Gastroesophageal sphincter (tissue), 4 donors: ENCODE data around the gene ADPGK. TPM values are rescaled to one million over a fixed set of nuclear protein-coding genes. Genes with fewer than 3 reads are reported as not detected.

Experiments
- ATAC-seq: fragments of 150-250 bp; one replicate; pipeline ENCODE4 v1.9.1; 2016; ENCODE audit warnings: mild to moderate bottlenecking, moderate library complexity
- H3K27ac ChIP-seq, 4 donors: fragments of 200-600 bp; sonication (generic) in 3 of 4; 1 replicate in 3 of 4; 2 replicates in 1 of 4; pipeline ENCODE4 v1.5.1; 2016 to 2019
- H3K27me3 ChIP-seq: fragments of 200-600 bp; sonication (generic); one replicate; pipeline ENCODE4 v1.5.1; 2019
- H3K36me3 ChIP-seq, 2 donors: fragments of 200-600 bp; sonication (generic); one replicate each; pipeline ENCODE4 v1.5.1; 2019; ENCODE audit warnings: control low read depth in 1 of 2
- H3K4me1 ChIP-seq, 3 donors: fragments of 200-600 bp; sonication (generic); 1 replicate in 2 of 3; 2 replicates in 1 of 3; pipeline ENCODE4 v1.5.1; 2016 to 2019; ENCODE audit warnings: control low read depth in 2 of 3
- H3K4me3 ChIP-seq, 2 donors: fragments of 200-600 bp; sonication (generic); one replicate each; pipeline ENCODE4 v1.5.1; 2019; ENCODE audit warnings: mild to moderate bottlenecking in 1 of 2, moderate library complexity in 1 of 2
- H3K9me3 ChIP-seq, 3 donors: fragments of 200-600 bp; sonication (generic); one replicate each; pipeline ENCODE4 v1.5.1; 2017 to 2019; ENCODE audit warnings: control low read depth in 2 of 3
- EP300 ChIP-seq: sonication (generic); formaldehyde crosslinking; IDR thresholded peaks from one replicate; pipeline ENCODE4 v1.6.1; 2017; ENCODE audit warnings: antibody characterized with exemption, mild to moderate bottlenecking
- POLR2A ChIP-seq, 2 donors: fragments of 450-650 bp; IDR thresholded peaks; one replicate each; pipeline ENCODE4 v1.6.1; 2017; ENCODE audit warnings: antibody characterized with exemption in 2 of 2, mild to moderate bottlenecking in 2 of 2, moderate library complexity in 1 of 2
- POLR2AphosphoS5 ChIP-seq: sonication (generic); formaldehyde crosslinking; IDR thresholded peaks from one replicate; pipeline ENCODE4 v1.6.1; 2017; ENCODE audit warnings: antibody characterized with exemption
- WGBS, 2 donors: methylation state at CpG; one replicate each; pipeline ENCODE4 v1.1.5; 2018; ENCODE audit warnings: low coverage in 1 of 2; 5-methylcytosine and 5-hydroxymethylcytosine counted together
- total RNA-seq, 4 donors: library from RNA; depleted of rRNA; stranded (reverse); fragments of >200 nt; gene quantifications; one replicate each; pipeline ENCODE4 v1.1.0, GENCODE V29; 2016
- TF ChIP-seq, protein P1 (sequence below), 4 experiments: fragments of 200-600 bp in 2 of 4; fragments of 450-650 bp in 2 of 4; sonication (generic) in 1 of 4; IDR thresholded peaks; one replicate each; pipeline ENCODE4 v1.5.1; 2017 to 2019; ENCODE audit warnings: antibody characterized with exemption in 4 of 4, mild to moderate bottlenecking in 2 of 4, moderate library complexity in 2 of 4

The ADPGK gene
- total RNA-seq, 4 donors from 2014 or later, result 19.7 to 52.1 (median 36.1) TPM

- Histone ChIP-seq H3K36me3 (peaks cover 0 to 78% of the 10 kb centered on the region in 2 donors), H3K4me3 (no peak overlapping the region), H3K27ac (no peak overlapping the region), H3K9me3 (no peaks in the 10 kb centered on the region), H3K27me3 (no peaks in the 10 kb centered on the region), H3K4me1 (no peaks in the 10 kb centered on the region)
- TF ChIP-seq POLR2A (IDR thresholded peaks at IDR 0.05) (no peak), EP300 (no peak), POLR2AphosphoS5 (no peak)
- TF ChIP-seq, protein P1, sequence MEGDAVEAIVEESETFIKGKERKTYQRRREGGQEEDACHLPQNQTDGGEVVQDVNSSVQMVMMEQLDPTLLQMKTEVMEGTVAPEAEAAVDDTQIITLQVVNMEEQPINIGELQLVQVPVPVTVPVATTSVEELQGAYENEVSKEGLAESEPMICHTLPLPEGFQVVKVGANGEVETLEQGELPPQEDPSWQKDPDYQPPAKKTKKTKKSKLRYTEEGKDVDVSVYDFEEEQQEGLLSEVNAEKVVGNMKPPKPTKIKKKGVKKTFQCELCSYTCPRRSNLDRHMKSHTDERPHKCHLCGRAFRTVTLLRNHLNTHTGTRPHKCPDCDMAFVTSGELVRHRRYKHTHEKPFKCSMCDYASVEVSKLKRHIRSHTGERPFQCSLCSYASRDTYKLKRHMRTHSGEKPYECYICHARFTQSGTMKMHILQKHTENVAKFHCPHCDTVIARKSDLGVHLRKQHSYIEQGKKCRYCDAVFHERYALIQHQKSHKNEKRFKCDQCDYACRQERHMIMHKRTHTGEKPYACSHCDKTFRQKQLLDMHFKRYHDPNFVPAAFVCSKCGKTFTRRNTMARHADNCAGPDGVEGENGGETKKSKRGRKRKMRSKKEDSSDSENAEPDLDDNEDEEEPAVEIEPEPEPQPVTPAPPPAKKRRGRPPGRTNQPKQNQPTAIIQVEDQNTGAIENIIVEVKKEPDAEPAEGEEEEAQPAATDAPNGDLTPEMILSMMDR (IDR thresholded peaks at IDR 0.05), result no peak
- WGBS, 2 donors, result 98% methylated on average over 6 of the region's 6 CpGs
- ATAC-seq, result no peak
Observed at GRCh38 chr15:72754096-72754495, 29.5 kb downstream of the ADPGK start.

- ATAC-seq, result no peak
- WGBS, 2 donors, result 76 to 87% methylated on average over 5 to 8 of the region's 9 CpGs
Observed at GRCh38 chr15:72751751-72752455, 31.7 kb downstream of the ADPGK start.

DNA sequence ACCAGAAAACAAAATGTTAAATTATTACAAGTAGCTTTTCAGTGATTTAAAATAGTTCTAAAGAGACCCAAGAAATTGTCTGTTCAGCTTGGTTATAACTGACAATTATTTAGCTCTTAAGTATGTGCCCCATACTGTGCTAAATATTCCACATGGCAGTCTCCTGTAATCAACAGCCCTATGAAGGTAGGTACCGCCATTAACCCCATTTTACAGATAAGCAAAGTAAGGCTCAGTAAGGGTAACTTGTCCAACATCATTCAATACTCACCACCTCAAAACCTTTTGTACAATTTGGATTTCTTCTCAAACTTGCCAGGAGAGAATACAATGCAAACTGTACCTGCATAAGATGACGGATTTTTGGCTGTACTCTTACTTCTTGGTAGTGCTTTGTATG, 33.9 kb downstream of the ADPGK start:
- Histone ChIP-seq H3K36me3 (peaks cover 0 to 34% of the 10 kb centered on the region in 2 donors), H3K9me3 (no peaks in the 10 kb centered on the region), H3K27me3 (no peaks in the 10 kb centered on the region), H3K4me1 (no peaks in the 10 kb centered on the region), H3K27ac (no peak overlapping the region), H3K4me3 (no peak overlapping the region)
- ATAC-seq, result no peak
- TF ChIP-seq POLR2A (IDR thresholded peaks at IDR 0.05) (no peak), EP300 (no peak), POLR2AphosphoS5 (no peak)
- TF ChIP-seq, protein P1 (IDR thresholded peaks at IDR 0.05), result no peak
- WGBS, 2 donors, result 79 to 93% methylated on average over 2 of the region's 2 CpGs

More at GRCh38 chr15:72751751-72752455, 31.7 kb downstream of the ADPGK start:
- H3K36me3 ChIP-seq, result peaks cover 0 to 56% of the 10 kb centered on the region in 2 donors
- no peak overlapping the region for H3K4me3 ChIP-seq
- no peaks in the 10 kb centered on the region for H3K9me3 ChIP-seq
- no peaks in the 10 kb centered on the region for H3K4me1 ChIP-seq
- H3K27me3 ChIP-seq, result no peaks in the 10 kb centered on the region
- no peak overlapping the region for H3K27ac ChIP-seq
- TF ChIP-seq POLR2A (IDR thresholded peaks at IDR 0.05), result no peak
- TF ChIP-seq EP300, result no peak
- TF ChIP-seq, protein P1 (IDR thresholded peaks at IDR 0.05), result no peak
- TF ChIP-seq POLR2AphosphoS5, result no peak

GRCh38 chr15:72740219-72740618, 43.3 kb downstream of the ADPGK start:
- Histone ChIP-seq H3K4me1 (no peaks in the 10 kb centered on the region), H3K4me3 (no peak overlapping the region), H3K27ac (no peak overlapping the region), H3K36me3 (peaks cover 0 to 62% of the 10 kb centered on the region in 2 donors), H3K9me3 (no peaks in the 10 kb centered on the region), H3K27me3 (no peaks in the 10 kb centered on the region)
- TF ChIP-seq POLR2AphosphoS5, result no peak
- no peak for TF ChIP-seq EP300
- TF ChIP-seq, protein P1 (IDR thresholded peaks at IDR 0.05), result no peak
- TF ChIP-seq POLR2A (IDR thresholded peaks at IDR 0.05), result no peak
- WGBS, 2 donors, result 70 to 90% methylated on average over 1 of the region's 1 CpG
- ATAC-seq, result no peak

GRCh38 chr15:72737723-72738122, 45.8 kb downstream of the ADPGK start:
- WGBS, 2 donors, result 100% methylated on average over 1 of the region's 1 CpG
- Histone ChIP-seq H3K27ac (no peak overlapping the region), H3K27me3 (no peaks in the 10 kb centered on the region), H3K4me1 (no peaks in the 10 kb centered on the region), H3K4me3 (no peak overlapping the region), H3K9me3 (no peaks in the 10 kb centered on the region), H3K36me3 (peaks cover 0 to 87% of the 10 kb centered on the region in 2 donors)
- no peak for ATAC-seq
- TF ChIP-seq POLR2AphosphoS5 (no peak), POLR2A (IDR thresholded peaks at IDR 0.05) (no peak), EP300 (no peak)
- TF ChIP-seq, protein P1 (IDR thresholded peaks at IDR 0.05), result no peak
